Aorta (tissue), 5 donors: ENCODE measurements around the gene GDF2. TPM values are rescaled to one million over a fixed set of nuclear protein-coding genes. Genes with fewer than 3 reads are reported as not detected.

Experiments used
- ATAC-seq: fragments of 200-7000 bp; cut with Tn5 transposase; one replicate; pipeline ENCODE4 v1.9.1; 2022; ENCODE audit warnings: moderate library complexity; ENCODE audit not compliant: low FRiP score
- DNase-seq, 2 donors: peaks; one replicate each; pipeline ENCODE4 v3.0.0-alpha.2; 2020
- H3K27ac ChIP-seq, 2 donors: one replicate each; pipeline ENCODE4 v1.5.1; 2013; ENCODE audit warnings: low read length in 2 of 2, mild to moderate bottlenecking in 2 of 2, moderate library complexity in 2 of 2, control low read depth in 1 of 2, inconsistent platforms in 1 of 2, low read depth in 1 of 2
- H3K27me3 ChIP-seq, 2 donors: one replicate each; pipeline ENCODE4 v1.6.1; 2013; ENCODE audit warnings: control low read depth in 1 of 2, low read length in 1 of 2, mild to moderate bottlenecking in 1 of 2, moderate library complexity in 1 of 2; ENCODE audit not compliant: insufficient read depth in 2 of 2, control insufficient read depth in 1 of 2
- H3K36me3 ChIP-seq, 2 donors: one replicate each; pipeline ENCODE4 v1.6.1; 2013; ENCODE audit warnings: control low read depth in 1 of 2, low read length in 1 of 2, mild to moderate bottlenecking in 1 of 2; ENCODE audit not compliant: insufficient read depth in 2 of 2, control insufficient read depth in 1 of 2
- H3K4me1 ChIP-seq, 2 donors: one replicate each; pipeline ENCODE4 v1.6.1; 2013; ENCODE audit warnings: low read length in 2 of 2, control low read depth in 1 of 2, mild to moderate bottlenecking in 1 of 2, moderate library complexity in 1 of 2; ENCODE audit not compliant: insufficient read depth in 2 of 2, control insufficient read depth in 1 of 2
- H3K4me3 ChIP-seq, 2 donors: one replicate each; pipeline ENCODE4 v1.5.1; 2013; ENCODE audit warnings: low read length in 2 of 2, control low read depth in 1 of 2, mild to moderate bottlenecking in 1 of 2
- H3K9me3 ChIP-seq: one replicate; pipeline ENCODE4 v1.6.1; 2013; ENCODE audit warnings: mild to moderate bottlenecking, low read length; ENCODE audit not compliant: control insufficient read depth
- WGBS, 2 donors: extraction: QIAGEN DNeasy Blood & Tissue Kit; methylation state at CpG; one replicate each; pipeline ENCODE4 v1.1.7; 2013; 5-methylcytosine and 5-hydroxymethylcytosine counted together
- intact Hi-C, 2 donors: fragments of 100-400 bp; cut with DNase I; formaldehyde crosslinking; loops; one replicate each; pipeline versions ENCODE4 v1.14.2 to v1.15.0; 2022
- polyA plus RNA-seq, 2 donors: library from polyadenylated mRNA; stranded (reverse); fragments of 200-250 nt; gene quantifications; one replicate each; pipeline ENCODE4 v1.2.3, GENCODE V29; 2013
- total RNA-seq, 2 donors: library from RNA; stranded (reverse); fragmentation: NEBNext Ultra II Directional; extraction: Animal tissue kit (Norgen Biotek cat#: 25700); gene quantifications; one replicate each; pipeline ENCODE4 v1.2.1, GENCODE V29; 2021
- donor health status: healthy with polysubstance abuse.
- donor health status: Bipolar disorder and iron deficiency.
- donor health status: DM: no; HTN: no; CAD: no.
- donor health status: DM: no; HTN: no; CAD: no.
- donor health status: DM: yes; HTN: yes; CAD: no.

Gene GDF2
- total and polyA plus RNA-seq, 4 donors = not detected

- no peak overlapping the region for H3K27ac ChIP-seq
- H3K4me3 ChIP-seq = no peak overlapping the region
- H3K9me3 ChIP-seq = no peaks in the 10 kb centered on the region
- no peaks in the 10 kb centered on the region for H3K36me3 ChIP-seq
- intact Hi-C loops = no loop called here
- DNase-seq = peak in 1 of 2 donors; percentile 32
- 93 to 94% methylated on average over 3 of the region's 3 CpGs for WGBS, 2 donors
- H3K4me1 ChIP-seq = no peaks in the 10 kb centered on the region
- ATAC-seq = no peak
- no peaks in the 10 kb centered on the region for H3K27me3 ChIP-seq
Measured at GRCh38 chr10:47363781-47364180, 41.5 kb downstream of the GDF2 start.

- no peak overlapping the region for H3K4me3 ChIP-seq
- H3K9me3 ChIP-seq = no peaks in the 10 kb centered on the region
- WGBS, 2 donors = 87% methylated on average over 4 of the region's 4 CpGs
- no peaks in the 10 kb centered on the region for H3K4me1 ChIP-seq
- H3K27ac ChIP-seq = no peak overlapping the region
- no peaks in the 10 kb centered on the region for H3K27me3 ChIP-seq
- DNase-seq = peak in 1 of 2 donors; percentile 11
- ATAC-seq = no peak
- no peaks in the 10 kb centered on the region for H3K36me3 ChIP-seq
- intact Hi-C loops = no loop called here
Measured at GRCh38 chr10:47364366-47364765, 42.1 kb downstream of the GDF2 start.

DNA sequence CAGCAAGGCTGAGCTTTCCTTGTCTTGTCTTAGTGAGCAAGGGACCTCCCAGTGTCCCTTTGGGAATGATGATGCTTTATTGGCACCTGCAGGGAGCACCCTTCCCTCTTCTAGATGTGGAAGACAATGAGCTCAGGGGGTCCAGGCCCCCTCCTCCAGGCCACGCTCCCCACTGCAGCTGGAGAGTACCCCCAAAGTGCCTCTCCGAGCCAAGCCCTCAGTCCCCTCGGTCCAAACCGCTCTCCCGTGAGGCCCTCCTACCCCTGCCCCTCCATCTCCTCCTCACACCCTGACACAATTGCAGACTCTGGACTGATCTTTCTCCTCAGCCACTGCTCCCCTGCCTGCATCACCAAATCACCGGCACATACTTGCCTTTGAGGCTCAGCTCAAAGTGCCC lies 42.7 kb downstream of the GDF2 start:
- Histone ChIP-seq H3K27me3 (no peaks in the 10 kb centered on the region), H3K36me3 (no peaks in the 10 kb centered on the region), H3K27ac (no peak overlapping the region), H3K4me1 (no peaks in the 10 kb centered on the region), H3K4me3 (no peak overlapping the region), H3K9me3 (no peaks in the 10 kb centered on the region)
- intact Hi-C loops = no loop called here
- DNase-seq (peak in 1 of 2 donors; percentile 55), ATAC-seq (no peak)
- 93 to 94% methylated on average over 6 of the region's 6 CpGs for WGBS, 2 donors

DNA sequence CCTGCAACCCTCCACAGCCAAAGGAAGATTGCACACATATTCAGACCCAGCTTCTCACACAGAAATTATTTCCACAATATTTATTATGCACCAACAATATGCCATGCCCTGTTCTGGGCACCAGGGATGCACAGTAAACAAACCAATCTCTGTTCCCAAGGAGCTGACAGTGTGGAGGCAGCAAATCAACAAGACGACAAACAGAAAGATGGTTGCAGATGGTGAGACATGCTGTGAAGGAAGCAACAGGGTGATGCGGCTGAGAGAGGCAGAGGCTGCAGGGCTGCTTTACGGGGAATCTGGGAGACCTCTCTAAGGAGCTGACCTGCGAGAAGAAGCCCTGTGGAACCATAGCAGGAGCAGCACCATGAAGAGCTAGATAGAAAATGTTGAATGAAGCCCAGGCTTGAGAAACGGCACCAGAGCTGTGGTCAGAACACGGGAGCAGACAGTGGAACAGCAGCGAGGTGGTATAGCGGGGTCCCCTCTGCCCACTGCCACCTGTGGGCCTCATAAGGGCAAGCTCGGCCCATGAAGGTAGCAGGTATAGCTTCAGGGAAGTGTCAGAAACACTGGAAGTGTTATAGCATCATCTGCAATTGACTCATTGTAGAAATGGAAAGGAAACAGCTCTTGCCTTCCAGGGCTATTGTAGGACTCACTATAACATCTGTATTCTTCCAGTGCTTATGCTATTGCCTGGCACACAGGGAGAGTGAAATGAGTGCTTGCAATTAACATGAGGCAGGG lies 43.4 kb downstream of the GDF2 start:
- 91 to 93% methylated on average over 9 of the region's 9 CpGs for WGBS, 2 donors
- H3K4me3 ChIP-seq = no peak overlapping the region
- no peaks in the 10 kb centered on the region for H3K36me3 ChIP-seq
- DNase-seq (peak in 1 of 2 donors; percentile 50), ATAC-seq (no peak)
- H3K9me3 ChIP-seq = no peaks in the 10 kb centered on the region
- no peaks in the 10 kb centered on the region for H3K4me1 ChIP-seq
- H3K27ac ChIP-seq = no peak overlapping the region
- H3K27me3 ChIP-seq = no peaks in the 10 kb centered on the region
- intact Hi-C loops = no loop called here

DNA sequence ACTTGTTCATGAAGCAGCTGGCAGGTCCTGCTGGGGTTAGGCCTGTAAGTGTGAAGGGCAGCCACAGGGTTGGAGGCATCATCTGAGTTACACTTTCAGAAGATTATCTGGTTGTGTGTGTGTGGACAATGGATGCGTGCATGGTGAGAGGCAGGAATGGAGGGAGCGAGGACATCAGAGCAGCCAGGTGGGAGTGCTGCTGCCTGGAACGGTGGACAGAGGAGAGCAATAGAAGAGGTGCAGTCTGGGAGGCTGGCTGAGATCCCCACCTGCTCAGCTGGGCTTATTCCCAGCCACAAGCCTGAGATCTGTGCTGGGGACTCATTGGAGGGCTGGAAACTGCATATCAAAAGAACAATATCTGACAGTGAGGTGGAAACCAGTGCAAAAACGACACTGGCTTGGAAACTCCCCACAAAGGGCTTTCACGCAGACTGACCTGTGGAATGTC lies 44.0 kb downstream of the GDF2 start:
- Histone ChIP-seq H3K27ac (no peak overlapping the region), H3K4me3 (no peak overlapping the region), H3K4me1 (no peaks in the 10 kb centered on the region), H3K27me3 (no peaks in the 10 kb centered on the region), H3K36me3 (no peaks in the 10 kb centered on the region), H3K9me3 (no peaks in the 10 kb centered on the region)
- DNase-seq (peak in 1 of 2 donors; percentile 26), ATAC-seq (no peak)
- 65 to 69% methylated on average over 5 of the region's 5 CpGs for WGBS, 2 donors
- intact Hi-C loops = no loop called here

- 90 to 91% methylated on average over 8 of the region's 8 CpGs for WGBS, 2 donors
- DNase-seq = peak in 1 of 2 donors; percentile 28
- Histone ChIP-seq H3K9me3 (no peaks in the 10 kb centered on the region), H3K4me1 (no peaks in the 10 kb centered on the region), H3K27me3 (no peaks in the 10 kb centered on the region), H3K27ac (no peak overlapping the region), H3K4me3 (no peak overlapping the region), H3K36me3 (no peaks in the 10 kb centered on the region)
- ATAC-seq = no peak
- intact Hi-C loops = no loop called here
Measured at GRCh38 chr10:47366731-47367460, 44.6 kb downstream of the GDF2 start.

- no peaks in the 10 kb centered on the region for H3K9me3 ChIP-seq
- no peak for ATAC-seq
- no peak overlapping the region for H3K4me3 ChIP-seq
- 93 to 94% methylated on average over 11 of the region's 11 CpGs for WGBS, 2 donors
- H3K27ac ChIP-seq = no peak overlapping the region
- DNase-seq = peak in 1 of 2 donors; percentile 45
- intact Hi-C loops = no loop called here
- no peaks in the 10 kb centered on the region for H3K27me3 ChIP-seq
- H3K4me1 ChIP-seq = no peaks in the 10 kb centered on the region
- H3K36me3 ChIP-seq = no peaks in the 10 kb centered on the region
Measured at GRCh38 chr10:47367646-47368045, 45.4 kb downstream of the GDF2 start.

- Histone ChIP-seq H3K4me1 (no peaks in the 10 kb centered on the region), H3K4me3 (no peak overlapping the region), H3K9me3 (no peaks in the 10 kb centered on the region), H3K27me3 (no peaks in the 10 kb centered on the region), H3K27ac (no peak overlapping the region), H3K36me3 (no peaks in the 10 kb centered on the region)
- peak in 1 of 2 donors; percentile 75 for DNase-seq
- 94 to 98% methylated on average over 23 to 24 of the region's 24 CpGs for WGBS, 2 donors
- ATAC-seq = no peak
- intact Hi-C loops = no loop called here
Measured at GRCh38 chr10:47368431-47369180, 46.4 kb downstream of the GDF2 start.
